GM13977 (cell line): ENCODE results near the gene PDE4B.

Source experiments
- DNase-seq: peaks from one replicate; pipeline ENCODE4 v3.0.0; 2012; ENCODE audit warnings: low spot score
- in situ Hi-C: fragments of 300-500 bp; cut with MboI; formaldehyde crosslinking; loops from one replicate; pipeline ENCODE4 v1.12.0; 2022; ENCODE audit warnings: low sequenced_read_pairs, low pct_unique_long_range_greater_than_20kb, mixed read lengths, inconsistent platforms; ENCODE audit not compliant: unreplicated experiment
- TF ChIP-seq, protein P1 (sequence below): IDR thresholded peaks from 2 replicates; pipeline ENCODE4 v1.5.1; 2012; ENCODE audit warnings: mild to moderate bottlenecking, control low read depth; ENCODE audit not compliant: insufficient read depth; ENCODE audit errors: extremely low read depth, missing control alignments

The PDE4B gene

DNA sequence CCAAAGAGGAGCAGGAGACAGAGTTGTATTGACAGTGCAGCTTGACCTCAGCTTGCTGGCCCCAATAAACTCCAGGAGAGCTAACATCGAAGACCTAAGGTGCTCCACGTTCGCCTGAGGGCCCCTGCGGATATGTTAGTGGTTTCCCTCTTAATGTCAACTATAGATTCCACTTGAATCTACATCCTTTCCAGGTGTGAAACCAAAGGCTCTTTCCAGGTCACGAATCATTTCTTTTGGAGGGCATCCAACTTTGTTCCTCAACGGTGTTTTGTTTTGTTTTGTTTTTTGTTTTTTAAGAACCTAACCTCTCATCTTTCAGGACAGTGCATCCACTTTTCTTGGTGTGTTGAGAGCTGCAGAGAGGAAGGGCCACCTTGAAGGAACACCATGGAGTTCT lies 473.7 kb downstream of the PDE4B start:
- no peak for DNase-seq
- in situ Hi-C loops, result no loop called here
- TF ChIP-seq, protein P1, sequence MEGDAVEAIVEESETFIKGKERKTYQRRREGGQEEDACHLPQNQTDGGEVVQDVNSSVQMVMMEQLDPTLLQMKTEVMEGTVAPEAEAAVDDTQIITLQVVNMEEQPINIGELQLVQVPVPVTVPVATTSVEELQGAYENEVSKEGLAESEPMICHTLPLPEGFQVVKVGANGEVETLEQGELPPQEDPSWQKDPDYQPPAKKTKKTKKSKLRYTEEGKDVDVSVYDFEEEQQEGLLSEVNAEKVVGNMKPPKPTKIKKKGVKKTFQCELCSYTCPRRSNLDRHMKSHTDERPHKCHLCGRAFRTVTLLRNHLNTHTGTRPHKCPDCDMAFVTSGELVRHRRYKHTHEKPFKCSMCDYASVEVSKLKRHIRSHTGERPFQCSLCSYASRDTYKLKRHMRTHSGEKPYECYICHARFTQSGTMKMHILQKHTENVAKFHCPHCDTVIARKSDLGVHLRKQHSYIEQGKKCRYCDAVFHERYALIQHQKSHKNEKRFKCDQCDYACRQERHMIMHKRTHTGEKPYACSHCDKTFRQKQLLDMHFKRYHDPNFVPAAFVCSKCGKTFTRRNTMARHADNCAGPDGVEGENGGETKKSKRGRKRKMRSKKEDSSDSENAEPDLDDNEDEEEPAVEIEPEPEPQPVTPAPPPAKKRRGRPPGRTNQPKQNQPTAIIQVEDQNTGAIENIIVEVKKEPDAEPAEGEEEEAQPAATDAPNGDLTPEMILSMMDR, result no peak

DNA sequence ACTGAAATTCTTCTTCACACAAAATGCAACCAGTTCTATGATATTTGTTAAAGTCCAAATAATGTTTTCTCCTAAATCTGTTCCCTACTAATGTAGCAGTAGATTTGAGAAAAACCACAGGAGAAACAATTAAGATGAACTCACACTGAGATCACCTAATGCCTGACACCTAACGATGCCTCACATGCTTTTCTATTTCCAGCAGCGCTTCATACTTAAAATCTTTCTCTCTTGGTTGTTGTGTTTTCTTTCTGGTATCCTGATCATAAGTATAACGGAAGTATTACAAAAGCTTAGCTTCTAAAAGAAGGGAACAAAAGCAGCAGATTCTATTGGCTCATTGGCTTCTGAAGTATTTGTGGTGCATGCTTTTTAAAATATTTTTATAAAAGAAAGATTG lies 474.1 kb downstream of the PDE4B start:
- in situ Hi-C loops, result no loop called here
- TF ChIP-seq, protein P1, result no peak
- DNase-seq, result no peak

DNA sequence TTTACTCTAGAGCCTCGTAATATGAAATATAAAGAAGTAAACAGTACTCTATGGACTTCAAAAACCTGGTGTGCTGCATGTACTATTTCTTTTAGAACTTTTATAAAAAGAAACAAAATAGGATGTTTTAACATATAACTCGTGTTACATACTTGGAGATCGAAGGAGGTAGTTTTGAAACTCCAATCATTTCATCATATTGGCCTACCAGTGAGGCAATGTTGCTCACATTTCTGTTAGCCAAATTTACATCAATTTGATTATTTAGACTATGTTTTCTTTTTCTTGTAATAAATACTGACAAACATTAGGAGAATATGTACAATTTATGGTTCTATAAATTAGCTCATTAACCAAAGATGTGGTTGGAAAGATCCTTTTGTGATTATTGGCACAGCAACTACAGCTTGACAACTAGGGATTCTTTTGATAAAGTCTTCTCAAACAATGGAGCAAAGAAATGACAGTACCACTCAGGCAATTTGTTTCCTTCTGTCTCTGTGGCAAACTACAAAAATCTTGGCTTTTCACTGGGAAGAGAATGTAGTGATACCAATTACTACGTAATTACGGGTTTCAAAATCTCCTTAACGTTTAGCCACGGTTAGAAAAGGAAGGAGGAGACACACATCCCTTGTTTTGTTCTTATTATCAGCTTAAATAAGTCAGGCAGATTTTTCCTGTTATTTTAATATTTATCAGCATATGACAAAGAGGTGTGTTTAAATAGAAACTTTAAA lies 474.7 kb downstream of the PDE4B start:
- TF ChIP-seq, protein P1, result no peak
- DNase-seq, result no peak
- in situ Hi-C loops, result no loop called here

- TF ChIP-seq, protein P1, result no peak
- in situ Hi-C loops, result no loop called here
- DNase-seq, result no peak
Observed at GRCh38 chr1:66269222-66269621, 476.5 kb downstream of the PDE4B start.

DNA sequence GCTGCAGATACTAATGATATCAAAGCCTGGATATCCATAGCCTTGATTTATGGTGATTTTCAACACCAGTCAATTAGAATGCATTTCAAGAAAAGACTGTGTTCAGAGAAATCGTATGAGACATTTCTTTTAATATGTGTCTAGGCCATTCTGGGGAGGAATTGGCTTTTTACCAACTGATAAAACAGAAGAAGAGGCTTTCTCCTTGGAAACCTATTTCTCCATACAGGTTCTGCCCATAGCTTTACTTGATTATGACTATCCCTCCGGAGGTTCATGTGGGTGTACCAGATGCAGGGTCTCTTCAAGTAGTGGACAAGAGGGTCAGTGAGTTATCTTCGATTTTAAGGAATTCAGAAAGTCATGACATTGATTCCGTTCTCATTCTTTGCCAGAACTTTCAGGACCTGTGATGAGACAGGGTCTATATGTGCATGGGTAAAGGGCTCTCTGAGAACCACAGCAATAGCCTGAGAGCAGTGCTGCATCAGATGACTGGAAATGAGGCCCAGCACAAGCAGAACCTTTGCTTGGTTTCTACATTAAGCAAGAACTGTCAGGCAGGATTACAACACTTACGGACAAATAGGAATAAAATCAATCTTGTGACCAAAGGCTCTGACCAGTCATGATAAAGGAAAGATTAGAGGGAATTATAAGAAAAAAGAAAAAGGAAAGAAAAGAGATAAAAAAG lies 477.6 kb downstream of the PDE4B start:
- DNase-seq, result no peak

DNA sequence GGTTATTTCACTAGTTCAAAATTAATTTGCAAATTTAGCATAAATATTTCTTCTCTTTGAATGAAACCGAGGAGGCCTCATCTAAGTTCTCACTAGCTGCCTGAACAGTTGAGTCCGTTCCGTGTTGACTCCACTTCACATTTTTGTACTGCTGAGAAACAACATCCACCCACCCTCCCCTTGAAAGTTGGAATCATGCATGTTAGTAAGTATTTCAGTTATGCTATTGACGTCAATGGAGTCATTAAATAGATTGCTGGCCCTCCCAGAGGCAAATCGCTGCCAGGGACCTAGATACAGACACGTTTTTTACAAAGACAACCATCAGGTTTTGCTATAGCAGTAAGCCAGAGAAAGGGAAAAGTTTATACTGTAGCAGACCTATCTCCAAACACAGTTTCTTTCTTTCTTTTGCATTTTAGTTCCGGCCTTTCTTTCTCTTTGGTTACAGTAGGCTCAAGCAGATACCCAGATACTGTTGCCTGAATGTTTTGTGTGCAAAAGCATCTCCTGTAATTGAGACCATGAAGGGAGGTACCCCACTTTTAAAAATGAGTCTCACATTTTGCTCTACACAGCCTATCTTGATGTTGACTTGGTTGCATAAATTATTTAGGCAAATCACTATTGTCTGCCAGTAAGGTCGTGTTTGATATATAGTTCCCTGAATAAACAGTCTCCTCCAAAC lies 478.7 kb downstream of the PDE4B start:
- in situ Hi-C loops, result no loop called here
- TF ChIP-seq, protein P1, result no peak
- DNase-seq, result peak; percentile 37

More for the DNA sequence above, 477.6 kb downstream of the PDE4B start:
- in situ Hi-C loops, result no loop called here
- TF ChIP-seq, protein P1, result no peak
